Islet precursor cell (in vitro differentiated cells): Measurements from ENCODE around the gene HTR1E.
"Not testable (repeated sequence)": the region's sequence is repeated elsewhere in the genome, so short reads cannot be mapped to it uniquely, and the experiment has no call there.

Source experiments
- DNase-seq: peaks from one replicate; pipeline ENCODE4 v3.0.0-alpha.2; 2018

The HTR1E gene

GRCh38 chr6:87001494-87001893 is 64.2 kb downstream of the HTR1E start:
- no peak for DNase-seq

GRCh38 chr6:87002391-87002790 is 65.1 kb downstream of the HTR1E start:
- not testable (repeated sequence) for DNase-seq

GRCh38 chr6:87006541-87006940 is 69.2 kb downstream of the HTR1E start:
- not testable (repeated sequence) for DNase-seq

- not testable (repeated sequence) for DNase-seq
Observed at GRCh38 chr6:87009581-87009980, 72.3 kb downstream of the HTR1E start.

GRCh38 chr6:87012035-87012434 is 74.7 kb downstream of the HTR1E start:
- DNase-seq, result no peak

- no peak for DNase-seq
Observed at GRCh38 chr6:87012743-87013142, 75.4 kb downstream of the HTR1E start.

- no peak for DNase-seq
Observed at GRCh38 chr6:87016772-87017171, 79.4 kb downstream of the HTR1E start.

- no peak for DNase-seq
Observed at GRCh38 chr6:87027021-87027420, 89.7 kb downstream of the HTR1E start.

GRCh38 chr6:87029711-87030314 is 92.5 kb downstream of the HTR1E start:
- DNase-seq, result no peak

GRCh38 chr6:87040729-87041128 is 103.4 kb downstream of the HTR1E start:
- DNase-seq, result no peak

GRCh38 chr6:87045521-87046075 is 108.3 kb downstream of the HTR1E start:
- no peak for DNase-seq

GRCh38 chr6:87049779-87050178 is 112.5 kb downstream of the HTR1E start:
- no peak for DNase-seq

- DNase-seq, result no peak
Observed at GRCh38 chr6:87053312-87053711, 116.0 kb downstream of the HTR1E start.

- DNase-seq, result no peak
Observed at GRCh38 chr6:87054143-87054833, 117.0 kb downstream of the HTR1E start.

GRCh38 chr6:87059943-87060342 is 122.6 kb downstream of the HTR1E start:
- no peak for DNase-seq

GRCh38 chr6:87065117-87065516 is 127.8 kb downstream of the HTR1E start:
- no peak for DNase-seq
